ENCODE results near the gene OR4N5.
"Not testable (repeated sequence)": the region's sequence is repeated elsewhere in the genome, so short reads cannot be mapped to it uniquely, and the experiment has no call there.

OR4N5 gene

DNA sequence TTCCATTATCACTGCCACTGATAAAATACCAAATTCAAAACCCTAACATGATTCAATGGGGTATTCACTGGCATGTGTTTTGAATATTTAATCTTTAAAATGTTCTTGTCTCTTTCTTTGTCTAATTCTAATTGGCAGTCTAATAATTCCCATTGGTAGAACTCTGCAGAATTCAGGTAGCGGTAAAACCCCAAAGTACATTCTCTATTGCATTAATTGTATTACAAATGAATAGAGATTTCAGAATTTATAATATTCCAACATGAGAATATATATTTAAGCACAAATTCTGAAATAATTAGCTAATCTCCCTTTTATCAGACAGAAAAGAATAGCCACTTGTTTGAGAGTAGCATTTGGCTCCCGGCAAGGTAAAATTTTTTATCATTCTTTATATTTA is at the start of gene OR4N5:
Gene OR4N5 (plus strand): TSS at position 301 of the 400 bp plus-strand sequence. CDS start 4,916 bp downstream, outside the sequence.
- DNase-seq: no peak

GRCh38 chr14:20092050-20092449 is 46.6 kb upstream of the OR4N5 start:
- DNase-seq: no peak

DNA sequence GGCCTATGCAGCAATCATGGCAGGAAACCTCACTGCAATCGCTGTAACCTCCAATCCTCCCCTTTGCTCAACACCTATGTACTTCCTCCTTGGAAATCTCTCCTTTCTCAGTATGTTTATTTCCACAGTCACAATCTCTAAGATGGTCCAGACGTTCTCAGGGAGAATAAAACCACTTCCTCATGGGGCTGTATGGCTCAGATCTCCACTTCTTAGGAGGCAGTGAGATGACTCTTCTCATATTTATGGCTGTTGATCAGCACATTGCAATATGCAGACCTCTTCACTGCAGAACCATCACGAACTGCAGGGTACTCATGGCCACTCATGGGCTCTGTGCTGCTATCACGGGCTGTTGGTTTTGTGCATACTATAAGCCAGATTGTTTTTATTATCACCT is 45.2 kb upstream of the OR4N5 start:
- DNase-seq: no peak

- not testable (repeated sequence) for DNase-seq
Observed at GRCh38 chr14:20098926-20099770, 39.5 kb upstream of the OR4N5 start.

DNA sequence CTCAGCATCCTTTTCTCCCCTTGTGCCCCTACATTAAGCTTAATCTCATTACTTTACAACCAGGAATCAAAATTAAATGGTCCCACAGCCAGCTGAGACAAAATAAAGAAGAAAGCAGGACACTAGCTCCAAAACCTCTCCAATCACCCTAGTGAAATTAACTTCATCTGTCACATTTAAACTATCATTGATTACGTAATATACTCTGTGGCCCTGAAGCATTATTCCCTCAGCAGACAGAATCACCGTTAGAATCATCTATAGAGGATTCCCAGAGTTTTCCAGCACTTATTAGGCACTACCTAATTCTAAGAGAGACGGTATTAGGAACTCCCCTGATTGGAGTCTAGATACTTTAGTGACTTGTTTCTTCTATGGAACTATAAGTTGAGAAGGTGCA is 28.2 kb upstream of the OR4N5 start, which contains the start of gene OR4K17:
Gene OR4K17 (plus strand): TSS at position 302 of the 400 bp plus-strand sequence. CDS start 6,761 bp downstream, outside the sequence.
- DNase-seq: no peak

DNA sequence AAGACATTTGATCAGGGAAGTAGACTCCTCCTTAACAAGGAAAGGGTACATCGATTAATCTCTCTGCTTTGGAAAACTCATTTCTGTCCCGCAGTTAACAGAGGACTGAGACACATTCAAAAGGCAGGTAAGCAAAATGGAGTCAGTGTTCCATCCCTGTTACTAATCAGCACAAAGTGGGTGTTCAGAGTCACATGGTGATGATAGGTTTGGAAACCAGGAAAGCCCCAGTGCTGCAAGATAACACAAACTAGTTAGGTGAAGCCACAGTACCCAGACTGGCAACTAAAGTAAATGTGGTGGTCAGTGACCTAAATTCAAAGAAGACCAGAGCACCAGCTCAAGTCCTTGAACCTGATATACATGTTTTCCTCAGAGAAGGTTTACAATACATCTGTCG is 26.3 kb upstream of the OR4N5 start:
- DNase-seq: no peak

DNA sequence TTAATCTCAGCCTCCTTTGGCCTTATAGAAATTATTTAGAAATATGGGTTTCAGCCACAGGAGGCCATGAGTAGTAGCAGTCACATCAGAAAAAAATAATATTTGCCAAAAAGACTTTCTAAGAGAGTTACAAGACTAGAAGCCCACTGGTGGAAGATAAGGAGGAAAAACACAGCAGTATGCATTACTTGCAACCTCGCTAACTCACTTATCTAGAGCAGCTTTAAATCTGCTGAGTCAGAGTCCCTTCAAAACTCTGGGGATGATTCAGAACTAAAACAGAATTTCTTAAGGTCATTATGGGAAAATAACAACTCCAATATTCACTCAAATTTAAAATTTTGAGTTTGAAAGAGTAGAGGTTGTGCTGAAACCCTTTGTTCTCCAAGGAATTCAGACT is 21.9 kb upstream of the OR4N5 start:
- no peak for DNase-seq

GRCh38 chr14:20118795-20119194 is 19.8 kb upstream of the OR4N5 start:
- no peak for DNase-seq

- DNase-seq: no peak
Observed at GRCh38 chr14:20143911-20144310, 5.3 kb downstream of the OR4N5 start.

- DNase-seq: no peak
Observed at GRCh38 chr14:20144820-20145219, 6.2 kb downstream of the OR4N5 start.

DNA sequence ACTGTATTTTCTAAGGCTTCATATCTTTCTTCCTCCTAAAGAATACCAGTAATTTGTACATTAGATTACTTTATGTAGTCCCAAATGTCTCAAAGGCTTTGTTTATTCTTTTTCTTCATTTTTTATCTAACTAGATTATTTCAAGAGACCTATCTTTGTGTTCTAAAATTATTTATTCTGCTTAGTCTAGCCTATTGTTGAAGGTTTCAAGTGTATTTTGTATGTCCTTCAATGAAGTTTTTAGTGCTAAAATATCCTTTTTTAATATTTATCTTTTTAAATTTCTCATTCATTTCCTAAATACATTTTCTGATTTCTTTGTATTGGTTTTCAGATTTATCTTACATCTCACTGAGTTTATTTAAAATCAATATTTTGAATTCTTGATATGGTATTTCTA is 25.8 kb downstream of the OR4N5 start:
- no peak for DNase-seq

GRCh38 chr14:20167091-20167490 is 28.5 kb downstream of the OR4N5 start:
- no peak for DNase-seq

GRCh38 chr14:20169852-20170251 is 31.2 kb downstream of the OR4N5 start:
- DNase-seq: not testable (repeated sequence)

- not testable (repeated sequence) for DNase-seq
Observed at GRCh38 chr14:20174205-20174604, 35.6 kb downstream of the OR4N5 start.

GRCh38 chr14:20176330-20176729 is 37.7 kb downstream of the OR4N5 start:
- no peak for DNase-seq

DNA sequence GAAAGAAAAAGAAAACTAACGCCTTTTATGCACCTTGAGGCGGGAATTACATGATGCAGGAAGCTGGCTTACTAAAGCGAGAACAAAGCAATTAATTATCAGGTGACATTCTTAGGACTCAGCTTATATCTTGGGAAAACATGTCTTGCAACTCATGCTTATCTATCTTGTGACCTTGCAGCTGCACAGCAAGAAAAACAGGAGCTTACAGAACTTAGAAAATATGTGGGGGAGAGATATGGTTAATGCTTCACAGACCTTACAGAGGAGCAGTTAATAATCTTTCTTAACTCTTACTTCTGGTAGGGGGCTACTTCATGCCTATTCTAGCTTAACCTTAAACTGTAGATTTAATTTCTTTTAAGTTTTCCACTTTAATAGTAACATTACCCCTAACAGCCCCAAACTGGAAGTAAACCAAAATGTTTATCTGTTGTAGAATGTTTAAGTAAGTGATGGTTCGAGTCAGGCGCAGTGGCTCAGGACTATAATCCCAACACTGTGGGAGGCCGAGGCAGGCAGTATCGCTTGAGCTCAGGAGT is 38.9 kb downstream of the OR4N5 start:
- no peak for DNase-seq

DNA sequence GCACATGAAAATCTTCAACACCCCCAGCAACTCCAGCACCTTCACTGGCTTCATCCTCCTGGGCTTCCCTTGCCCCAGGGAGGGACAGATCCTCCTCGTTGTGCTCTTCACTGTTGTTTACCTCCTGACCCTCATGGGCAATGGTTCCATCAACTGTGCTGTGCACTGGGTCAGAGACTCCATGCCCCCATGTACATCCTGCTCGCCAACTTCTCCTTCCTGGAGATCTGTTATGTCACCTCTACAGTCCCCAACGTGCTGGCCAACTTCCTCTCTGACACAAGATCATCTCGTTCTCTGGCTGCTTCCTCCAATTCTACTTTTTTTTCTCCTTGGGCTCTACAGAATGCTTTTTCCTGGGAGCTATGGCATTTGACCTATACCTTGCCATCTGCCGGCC is 40.6 kb downstream of the OR4N5 start:
- no peak for DNase-seq

- no peak for DNase-seq
Observed at GRCh38 chr14:20179880-20180279, 41.3 kb downstream of the OR4N5 start.

GRCh38 chr14:20180486-20180885 is 41.9 kb downstream of the OR4N5 start:
- DNase-seq: no peak

- DNase-seq: no peak
Observed at GRCh38 chr14:20184181-20184580, 45.6 kb downstream of the OR4N5 start.

GRCh38 chr14:20190596-20190995 is 52.0 kb downstream of the OR4N5 start, which contains the start of gene OR11G2:
Gene OR11G2 (plus strand): TSS chr14:20190896. CDS start chr14:20197438, 6,542 bp downstream.
- DNase-seq: no peak

- no peak for DNase-seq
Observed at GRCh38 chr14:20191396-20191795, 52.8 kb downstream of the OR4N5 start.

- DNase-seq: no peak
Observed at GRCh38 chr14:20194101-20194500, 55.5 kb downstream of the OR4N5 start.
